Ovary (tissue), 9 donors: ENCODE results near the gene NPFFR1. TPM values are rescaled to one million over a fixed set of nuclear protein-coding genes. Genes with fewer than 3 reads are reported as not detected.

Experiments
- DNase-seq, 5 donors: peaks; one replicate each; pipeline ENCODE4 v3.0.0-alpha.2; 2019 to 2020
- H3K27ac ChIP-seq, 2 donors: fragments of 200-600 bp; one replicate each; pipeline versions ENCODE4 v1.5.1 to v1.8.0; 2019 to 2022
- H3K27me3 ChIP-seq: fragments of 200-600 bp; one replicate; pipeline ENCODE4 v1.8.0; 2022
- H3K36me3 ChIP-seq: fragments of 200-600 bp; sonication (generic); one replicate; pipeline ENCODE4 v1.5.1; 2019
- H3K4me1 ChIP-seq: one replicate; pipeline ENCODE4 v1.8.1; 2013; ENCODE audit warnings: mild to moderate bottlenecking, moderate library complexity; ENCODE audit not compliant: insufficient read depth
- H3K4me3 ChIP-seq: fragments of 200-600 bp; sonication (generic); one replicate; pipeline ENCODE4 v1.5.1; 2017
- H3K9me3 ChIP-seq, 2 donors: fragments of 200-600 bp in 1 of 2; sonication (generic) in 1 of 2; one replicate each; pipeline versions ENCODE4 v1.5.1 to v1.8.1; 2013 to 2019; ENCODE audit warnings: mild to moderate bottlenecking in 1 of 2, moderate library complexity in 1 of 2
- CTCF ChIP-seq, 3 donors: fragments of 450-650 bp in 2 of 3; fragments of 200-600 bp in 1 of 3; IDR thresholded peaks; one replicate each; pipeline versions ENCODE4 v1.5.1 to v1.8.0; 2016 to 2022; ENCODE audit warnings: antibody characterized with exemption in 3 of 3, mild to moderate bottlenecking in 1 of 3
- EP300 ChIP-seq: sonication (generic); formaldehyde crosslinking; IDR thresholded peaks from one replicate; pipeline ENCODE4 v1.6.1; 2017; ENCODE audit warnings: antibody characterized with exemption
- POLR2A ChIP-seq: fragments of 450-650 bp; IDR thresholded peaks from one replicate; pipeline ENCODE4 v1.6.1; 2017; ENCODE audit warnings: antibody characterized with exemption, mild to moderate bottlenecking, moderate library complexity
- WGBS, 3 donors: extraction: QIAGEN DNeasy Blood & Tissue Kit in 1 of 3; methylation state at CpG; one replicate each; pipeline versions ENCODE4 v1.1.5 to v1.1.7; 2013 to 2017; 5-methylcytosine and 5-hydroxymethylcytosine counted together
- intact Hi-C, 4 donors: fragments of 100-400 bp; cut with DNase I; formaldehyde crosslinking; loops; one replicate each; pipeline versions ENCODE4 v1.11.0 to v1.15.1; 2022 to 2023
- polyA plus RNA-seq, 2 donors: library from polyadenylated mRNA; stranded (reverse); fragments of 200-250 nt in 1 of 2; fragments of 350-450 nt in 1 of 2; fragmentation: Illumina TruSeq in 1 of 2; extraction: RNeasy Lipid Tissue Mini Kit (QIAGEN cat#74804) in 1 of 2; gene quantifications; one replicate each; pipeline ENCODE4 v1.2.3, GENCODE V29; 2013 to 2014
- total RNA-seq, 7 donors: library from RNA; depleted of rRNA in 2 of 7; stranded (reverse); fragments of >200 nt in 2 of 7; fragmentation: NEBNext Ultra II Directional in 3 of 7; extraction: Animal tissue kit (Norgen Biotek cat#: 25700) in 3 of 7; gene quantifications; one replicate each; pipeline versions ENCODE4 v1.1.0 to v1.2.4, GENCODE V29; 2016 to 2023
- donor health status: DM: no; HTN: no; CAD: no; lungs with moderate emphysema.
- donor health status: DM: no; HTN: no; CAD: no.
- donor health status: Bipolar disorder and iron deficiency.
- donor health status: DM: yes; HTN: yes; CAD: no.
- donor health status: DM: no; HTN: no; CAD: no.
- donor health status: DM: yes; HTN: yes; CAD: no.

The NPFFR1 gene
- total and polyA plus RNA-seq, 9 donors = 0.04 to 1.1 (median 0.20) TPM

GRCh38 chr10:70281609-70282008, 2.2 kb downstream of the NPFFR1 start:
- H3K27ac ChIP-seq = no peak overlapping the region
- no peak for TF ChIP-seq CTCF (IDR thresholded peaks at IDR 0.05)
- TF ChIP-seq EP300 = no peak
- no peak for TF ChIP-seq POLR2A
- no peaks in the 10 kb centered on the region for H3K27me3 ChIP-seq
- DNase-seq = no peak
- intact Hi-C loops = loop anchor here in 1 of 4 donors (10.0 kb wide), 1 partner anchor 83 kb away; no protein-coding TSS in a partner anchor
- H3K9me3 ChIP-seq = no peaks in the 10 kb centered on the region
- 62 to 72% (median 64%) methylated on average over 1 of the region's 1 CpG for WGBS, 3 donors
- no peak overlapping the region for H3K4me3 ChIP-seq
- no peaks in the 10 kb centered on the region for H3K36me3 ChIP-seq
- H3K4me1 ChIP-seq = peaks cover 2% of the 10 kb centered on the region

- intact Hi-C loops = loop anchor here in 1 of 4 donors (10.0 kb wide), 1 partner anchor 85 kb away; no protein-coding TSS in a partner anchor
- H3K36me3 ChIP-seq = no peaks in the 10 kb centered on the region
Observed at GRCh38 chr10:70280099-70280498, 3.7 kb downstream of the NPFFR1 start.

GRCh38 chr10:70277396-70278030, 6.3 kb downstream of the NPFFR1 start:
- no peak for TF ChIP-seq EP300
- no peak for TF ChIP-seq POLR2A
- no peak for TF ChIP-seq CTCF (IDR thresholded peaks at IDR 0.05)
- Histone ChIP-seq H3K4me1 (no peaks in the 10 kb centered on the region), H3K9me3 (no peaks in the 10 kb centered on the region), H3K27ac (no peak overlapping the region), H3K36me3 (no peaks in the 10 kb centered on the region), H3K4me3 (no peak overlapping the region), H3K27me3 (no peaks in the 10 kb centered on the region)
- peak in 1 of 5 donors; percentile 9 for DNase-seq
- intact Hi-C loops = no loop called here
- WGBS, 3 donors = 95 to 100% (median 95%) methylated on average over 3 of the region's 3 CpGs

More at GRCh38 chr10:70280099-70280498, 3.7 kb downstream of the NPFFR1 start:
- TF ChIP-seq POLR2A = no peak
- no peak for TF ChIP-seq EP300
- no peak for TF ChIP-seq CTCF (IDR thresholded peaks at IDR 0.05)
- Histone ChIP-seq H3K4me3 (no peak overlapping the region), H3K4me1 (peaks cover 2% of the 10 kb centered on the region), H3K9me3 (no peaks in the 10 kb centered on the region), H3K27ac (no peak overlapping the region), H3K27me3 (no peaks in the 10 kb centered on the region)
- WGBS, 3 donors = 81 to 95% (median 86%) methylated on average over 6 of the region's 6 CpGs
- DNase-seq = no peak

GRCh38 chr10:70274643-70275042, 9.2 kb downstream of the NPFFR1 start:
- DNase-seq = peak in 3 of 5 donors; percentile 37 to 42 (median 39)
- TF ChIP-seq POLR2A (no peak), EP300 (no peak), CTCF (IDR thresholded peaks at IDR 0.05) (no peak)
- H3K4me3 ChIP-seq = no peak overlapping the region
- H3K27ac ChIP-seq = peak overlapping the region in 1 of 2 donors; percentile 21
- H3K9me3 ChIP-seq = no peaks in the 10 kb centered on the region
- intact Hi-C loops = no loop called here
- no peaks in the 10 kb centered on the region for H3K36me3 ChIP-seq
- H3K4me1 ChIP-seq = no peaks in the 10 kb centered on the region
- WGBS, 3 donors = 21 to 33% (median 30%) methylated on average over 2 of the region's 2 CpGs
- H3K27me3 ChIP-seq = no peaks in the 10 kb centered on the region
